Measurements from ENCODE around the gene C2.

DNA sequence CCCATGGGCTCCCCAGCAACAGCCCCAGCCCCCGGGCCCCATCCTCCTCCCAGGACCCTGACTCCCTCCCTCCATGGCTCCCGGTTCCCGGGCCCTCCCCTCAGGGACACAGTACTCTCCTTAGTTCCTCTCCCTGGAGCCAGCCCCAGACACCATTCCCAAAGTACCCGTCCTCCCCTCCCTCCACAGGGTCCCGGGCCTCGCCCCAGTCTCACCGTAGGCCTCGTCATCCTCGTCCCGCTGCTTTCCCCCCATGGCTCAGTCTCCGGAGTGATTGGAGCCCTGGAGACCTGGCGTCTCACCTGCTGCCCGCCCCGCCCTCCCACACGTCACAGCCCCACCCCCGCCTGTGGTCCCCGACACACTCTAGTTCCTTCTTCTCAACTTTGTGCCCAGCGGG is 48.8 kb upstream of the C2 start, which contains the start of gene SLC44A4:
- TF ChIP-seq, protein P1, sequence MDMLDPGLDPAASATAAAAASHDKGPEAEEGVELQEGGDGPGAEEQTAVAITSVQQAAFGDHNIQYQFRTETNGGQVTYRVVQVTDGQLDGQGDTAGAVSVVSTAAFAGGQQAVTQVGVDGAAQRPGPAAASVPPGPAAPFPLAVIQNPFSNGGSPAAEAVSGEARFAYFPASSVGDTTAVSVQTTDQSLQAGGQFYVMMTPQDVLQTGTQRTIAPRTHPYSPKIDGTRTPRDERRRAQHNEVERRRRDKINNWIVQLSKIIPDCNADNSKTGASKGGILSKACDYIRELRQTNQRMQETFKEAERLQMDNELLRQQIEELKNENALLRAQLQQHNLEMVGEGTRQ (IDR thresholded peaks at IDR 0.05; ENCODE audit: borderline replicate concordance, low read depth, low read length): no peak
- TF ChIP-seq GABPA (IDR thresholded peaks at IDR 0.05; ENCODE audit: low read depth): no peak
- no peak for TF ChIP-seq JUND (IDR thresholded peaks at IDR 0.05)
- TF ChIP-seq, protein P2, sequence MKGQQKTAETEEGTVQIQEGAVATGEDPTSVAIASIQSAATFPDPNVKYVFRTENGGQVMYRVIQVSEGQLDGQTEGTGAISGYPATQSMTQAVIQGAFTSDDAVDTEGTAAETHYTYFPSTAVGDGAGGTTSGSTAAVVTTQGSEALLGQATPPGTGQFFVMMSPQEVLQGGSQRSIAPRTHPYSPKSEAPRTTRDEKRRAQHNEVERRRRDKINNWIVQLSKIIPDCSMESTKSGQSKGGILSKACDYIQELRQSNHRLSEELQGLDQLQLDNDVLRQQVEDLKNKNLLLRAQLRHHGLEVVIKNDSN (IDR thresholded peaks at IDR 0.05; ENCODE audit: borderline replicate concordance, low read depth): no peak
- no peak for TF ChIP-seq POLR2AphosphoS5 (IDR thresholded peaks at IDR 0.05; ENCODE audit: low read depth, low read length)
- TF ChIP-seq EZH2phosphoT487 (IDR thresholded peaks at IDR 0.05; ENCODE audit: borderline replicate concordance, low read depth): no peak
- TF ChIP-seq, protein P3, sequence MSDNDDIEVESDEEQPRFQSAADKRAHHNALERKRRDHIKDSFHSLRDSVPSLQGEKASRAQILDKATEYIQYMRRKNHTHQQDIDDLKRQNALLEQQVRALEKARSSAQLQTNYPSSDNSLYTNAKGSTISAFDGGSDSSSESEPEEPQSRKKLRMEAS (IDR thresholded peaks at IDR 0.05; ENCODE audit: low read depth): no peak
- TF ChIP-seq, protein P4, sequence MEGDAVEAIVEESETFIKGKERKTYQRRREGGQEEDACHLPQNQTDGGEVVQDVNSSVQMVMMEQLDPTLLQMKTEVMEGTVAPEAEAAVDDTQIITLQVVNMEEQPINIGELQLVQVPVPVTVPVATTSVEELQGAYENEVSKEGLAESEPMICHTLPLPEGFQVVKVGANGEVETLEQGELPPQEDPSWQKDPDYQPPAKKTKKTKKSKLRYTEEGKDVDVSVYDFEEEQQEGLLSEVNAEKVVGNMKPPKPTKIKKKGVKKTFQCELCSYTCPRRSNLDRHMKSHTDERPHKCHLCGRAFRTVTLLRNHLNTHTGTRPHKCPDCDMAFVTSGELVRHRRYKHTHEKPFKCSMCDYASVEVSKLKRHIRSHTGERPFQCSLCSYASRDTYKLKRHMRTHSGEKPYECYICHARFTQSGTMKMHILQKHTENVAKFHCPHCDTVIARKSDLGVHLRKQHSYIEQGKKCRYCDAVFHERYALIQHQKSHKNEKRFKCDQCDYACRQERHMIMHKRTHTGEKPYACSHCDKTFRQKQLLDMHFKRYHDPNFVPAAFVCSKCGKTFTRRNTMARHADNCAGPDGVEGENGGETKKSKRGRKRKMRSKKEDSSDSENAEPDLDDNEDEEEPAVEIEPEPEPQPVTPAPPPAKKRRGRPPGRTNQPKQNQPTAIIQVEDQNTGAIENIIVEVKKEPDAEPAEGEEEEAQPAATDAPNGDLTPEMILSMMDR (IDR thresholded peaks at IDR 0.05): no peak
- TF ChIP-seq YY1 (IDR thresholded peaks at IDR 0.05; ENCODE audit: low read depth): no peak

Data from SK-N-SH (cell line).